Measurements from ENCODE around the gene ABCB8. TPM values are rescaled to one million over a fixed set of nuclear protein-coding genes. Genes with fewer than 3 reads are reported as not detected.

Gene ABCB8
- total and polyA plus RNA-seq, 2 of the 8 experiments (the other 6 are each of a cell fraction or from before 2014, with no cell fraction given): 17.7 to 27.0 TPM

DNA sequence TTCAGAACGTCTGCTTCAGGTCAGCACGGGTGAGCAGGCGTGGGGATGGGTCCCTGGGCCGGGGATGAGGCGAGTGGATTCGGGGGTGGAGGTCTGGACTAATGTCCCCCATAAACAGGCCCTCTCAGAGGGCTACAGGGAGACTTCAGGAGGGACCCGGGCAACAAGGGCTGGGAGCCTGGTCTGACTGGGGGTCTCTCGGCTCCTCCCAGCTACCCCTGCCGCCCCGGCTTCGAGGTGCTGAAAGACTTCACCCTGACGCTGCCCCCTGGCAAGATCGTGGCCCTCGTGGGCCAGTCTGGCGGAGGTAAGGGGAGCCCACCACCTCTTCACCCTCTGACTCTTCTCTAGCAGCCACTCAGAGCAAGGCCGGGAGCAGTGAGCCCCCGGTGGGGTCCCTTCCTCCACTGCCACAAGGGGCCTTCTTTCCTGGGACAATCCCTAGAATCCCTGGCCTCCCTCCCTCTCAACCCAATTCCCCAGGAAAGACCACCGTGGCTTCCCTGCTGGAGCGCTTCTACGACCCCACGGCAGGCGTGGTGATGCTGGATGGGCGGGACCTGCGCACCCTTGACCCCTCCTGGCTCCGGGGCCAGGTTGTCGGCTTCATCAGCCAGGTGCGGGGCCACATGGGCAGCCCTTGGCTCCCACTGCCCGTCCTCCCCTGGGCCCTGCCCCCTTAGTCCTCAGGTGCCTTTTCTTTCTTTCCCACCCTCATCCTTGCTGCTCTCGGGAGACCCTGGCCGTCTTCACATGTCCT lies 12.5 kb downstream of the ABCB8 start:
- no peaks in the 10 kb centered on the region; a peak in 1 of 8 replicates for H3K36me3 ChIP-seq (ENCODE audit: control insufficient read depth in 2 of 4, insufficient read depth in 4 of 4, low read length in 3 of 4)
- no peak overlapping the region for H3K27ac ChIP-seq (ENCODE audit: low read depth, low read length)
- H3K79me2 ChIP-seq (ENCODE audit: control insufficient read depth in 1 of 2, insufficient read depth in 2 of 2, low read length in 2 of 2): no peaks in the 10 kb centered on the region
- no peak overlapping the region for H3K56ac ChIP-seq (replicated peaks; ENCODE audit: insufficient read length, low read depth, low read length)
- no peak overlapping the region for H2AFZ ChIP-seq (ENCODE audit: low read length)
- no peak overlapping the region for H2BK20ac ChIP-seq (ENCODE audit: low read length)
- no peaks in the 10 kb centered on the region for H3K23me2 ChIP-seq (ENCODE audit: low read depth, low read length)
- H2BK120ac ChIP-seq (replicated peaks; ENCODE audit: low read depth, low read length): no peak overlapping the region
- H4K8ac ChIP-seq (ENCODE audit: extremely low read depth, insufficient read depth, low read length): no peak overlapping the region; the same call in 1 of the 2 replicates
- H2BK12ac ChIP-seq (ENCODE audit: low read depth, low read length): no peak overlapping the region
- H3K79me1 ChIP-seq (ENCODE audit: low read depth, low read length): no peaks in the 10 kb centered on the region
- 93% methylated on average over 30 of the region's 30 CpGs; no CpG with 5 or more reads in 1 of the 2 experiments for WGBS, 2 experiments (ENCODE audit: extremely low coverage in 1 of 2, insufficient coverage in 1 of 2, insufficient read length in 1 of 2, insufficient replicate concordance in 2 of 2, low coverage in 1 of 2, low lambda C conversion rate in 2 of 2, missing lambda C conversion rate in 1 of 2)
- no peaks in the 10 kb centered on the region for H3K4me1 ChIP-seq (replicated peaks in 1 of 4; ENCODE audit: control insufficient read depth in 3 of 4, insufficient read depth in 4 of 4, low read length in 3 of 4)
- POLR2A ChIA-PET (ENCODE audit: partially characterized antibody): interaction anchor here (0.6 to 1.8 kb wide), 3 partner anchors 36 to 168 kb away, joined by 3 to 4 read pairs (median 3); no protein-coding TSS in a partner anchor
- no peak overlapping the region for H3K4me2 ChIP-seq (ENCODE audit: insufficient read depth in 1 of 2, low read depth in 2 of 2, low read length in 2 of 2)
- no peak overlapping the region for H3K4ac ChIP-seq (replicated peaks; ENCODE audit: insufficient read length, low read depth, low read length)
- DNase-seq (ENCODE audit: low read depth in 1 of 2, low spot score in 2 of 2): no peak
- no peak for FAIRE-seq
- H3K14ac ChIP-seq (ENCODE audit: insufficient read length): no peak overlapping the region
- no peak overlapping the region for H3K4me3 ChIP-seq (ENCODE audit: extremely low read depth in 1 of 4, insufficient read depth in 2 of 4, low read depth in 3 of 4, low read length in 4 of 4)
- H3K27me3 ChIP-seq (replicated peaks in 1 of 4; ENCODE audit: control insufficient read depth in 3 of 4, extremely low read depth in 1 of 4, insufficient read depth in 3 of 4, low read length in 3 of 4): no peaks in the 10 kb centered on the region; a peak in 1 of 7 replicates
- no peak overlapping the region for H3K9ac ChIP-seq (replicated peaks in 1 of 4; ENCODE audit: extremely low read depth in 1 of 4, low read depth in 3 of 4, low read length in 3 of 4)
- H4K20me1 ChIP-seq (replicated peaks in 1 of 2; ENCODE audit: control insufficient read depth in 1 of 2, insufficient read depth in 2 of 2, low read length in 2 of 2): peaks cover 0 to 5% of the 10 kb centered on the region in 2 experiments
- H3K23ac ChIP-seq (ENCODE audit: insufficient read length): no peak overlapping the region
- H3K18ac ChIP-seq (ENCODE audit: extremely low read depth, low read length): no peak overlapping the region
- CTCF ChIA-PET (ENCODE audit: partially characterized antibody): interaction anchor here (1.0 to 2.2 kb wide), 5 partner anchors 8 to 70 kb away, joined by 3 to 6 read pairs (median 6); partner anchors contain the start of gene CDK5
- H2BK5ac ChIP-seq (ENCODE audit: low read depth, low read length): no peak overlapping the region
- H3K9me3 ChIP-seq (ENCODE audit: insufficient read depth in 2 of 2, low read depth in 1 of 2, low read length in 1 of 2): no peaks in the 10 kb centered on the region
- no peak overlapping the region for H4K91ac ChIP-seq (replicated peaks; ENCODE audit: insufficient read length, low read length)
- H4K5ac ChIP-seq (ENCODE audit: insufficient read length, low read depth, low read length): no peak overlapping the region
- no peak overlapping the region for H2AK5ac ChIP-seq (ENCODE audit: low read depth, low read length)
- H2BK15ac ChIP-seq (ENCODE audit: low read length): no peak overlapping the region
- TF ChIP-seq CEBPB (IDR thresholded peaks at IDR 0.05; ENCODE audit: low read depth, low read length): no peak
- TF ChIP-seq FOSL1 (IDR thresholded peaks at IDR 0.05; ENCODE audit: insufficient read depth, low read depth, low read length): no peak
- TF ChIP-seq SRF (IDR thresholded peaks at IDR 0.05; ENCODE audit: low read depth, low read length): no peak
- TF ChIP-seq GTF2F1 (IDR thresholded peaks at IDR 0.05; ENCODE audit: borderline replicate concordance, low read depth, low read length): no peak
- no peak for TF ChIP-seq ASH2L (IDR thresholded peaks at IDR 0.05; ENCODE audit: low read length)
- TF ChIP-seq, protein P1, sequence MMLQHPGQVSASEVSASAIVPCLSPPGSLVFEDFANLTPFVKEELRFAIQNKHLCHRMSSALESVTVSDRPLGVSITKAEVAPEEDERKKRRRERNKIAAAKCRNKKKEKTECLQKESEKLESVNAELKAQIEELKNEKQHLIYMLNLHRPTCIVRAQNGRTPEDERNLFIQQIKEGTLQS (IDR thresholded peaks at IDR 0.05; ENCODE audit: insufficient read depth, low read depth, low read length): no peak
- TF ChIP-seq CTBP2 (IDR thresholded peaks at IDR 0.05; ENCODE audit: borderline replicate concordance, insufficient read depth, insufficient read length, low read length): no peak
- TF ChIP-seq EP300 (IDR thresholded peaks at IDR 0.05; ENCODE audit: borderline replicate concordance in 1 of 2, low read depth in 2 of 2, low read length in 2 of 2): no peak
- TF ChIP-seq JUND (IDR thresholded peaks at IDR 0.05; ENCODE audit: low read length): no peak
- no peak for TF ChIP-seq NRF1 (IDR thresholded peaks at IDR 0.05; ENCODE audit: low read depth, low read length)
- TF ChIP-seq YY1 (IDR thresholded peaks at IDR 0.05; ENCODE audit: low read depth, low read length): no peak
- TF ChIP-seq MAX (IDR thresholded peaks at IDR 0.05): no peak
